GM19395 (cell line): ENCODE measurements around the gene RALY.

Experiments used
- ATAC-seq: cut with Tn5 transposase; IDR thresholded peaks from one replicate; pipeline ENCODE4 v1.9.1; 2021; ENCODE audit warnings: mild to moderate bottlenecking, moderate library complexity; ENCODE audit not compliant: unreplicated experiment

RALY gene

DNA sequence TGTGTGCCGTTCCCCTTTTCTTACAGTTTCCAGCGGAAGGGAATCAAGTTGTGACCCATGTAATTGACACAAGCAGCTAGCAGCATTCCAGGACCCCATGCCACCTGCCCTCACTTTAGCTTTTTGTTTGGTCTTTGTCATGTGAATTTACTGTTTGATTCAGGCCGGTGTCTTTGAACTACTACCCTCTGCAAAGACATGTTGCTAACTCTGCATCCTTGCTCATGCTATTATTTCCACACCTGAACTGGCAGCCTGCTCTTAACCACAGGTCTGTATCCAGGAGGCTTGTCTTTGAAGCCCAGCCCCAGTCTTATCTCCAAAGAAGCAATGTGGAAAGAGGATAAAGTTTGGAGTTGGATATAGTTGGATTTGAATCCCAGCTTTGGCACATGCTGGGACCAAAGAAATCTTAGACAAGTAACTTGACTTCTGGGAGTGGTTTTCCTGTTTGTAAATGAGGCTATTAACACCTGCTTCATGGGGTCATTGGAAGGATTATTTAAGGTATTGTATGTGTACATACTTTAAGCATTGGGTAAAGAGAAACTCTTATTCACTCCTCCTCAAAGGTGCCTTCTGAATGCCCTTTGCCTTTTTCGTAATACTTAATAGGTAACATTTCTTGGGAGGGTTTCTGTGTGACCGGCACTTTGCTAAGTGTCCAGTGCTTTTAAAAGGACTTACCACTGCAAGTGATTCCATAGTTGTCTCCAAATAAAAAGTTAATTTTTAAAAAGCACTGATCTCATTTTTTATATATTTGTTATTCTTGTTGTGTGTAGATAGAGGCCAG lies 52.4 kb downstream of the RALY start:
- ATAC-seq, result no peak

DNA sequence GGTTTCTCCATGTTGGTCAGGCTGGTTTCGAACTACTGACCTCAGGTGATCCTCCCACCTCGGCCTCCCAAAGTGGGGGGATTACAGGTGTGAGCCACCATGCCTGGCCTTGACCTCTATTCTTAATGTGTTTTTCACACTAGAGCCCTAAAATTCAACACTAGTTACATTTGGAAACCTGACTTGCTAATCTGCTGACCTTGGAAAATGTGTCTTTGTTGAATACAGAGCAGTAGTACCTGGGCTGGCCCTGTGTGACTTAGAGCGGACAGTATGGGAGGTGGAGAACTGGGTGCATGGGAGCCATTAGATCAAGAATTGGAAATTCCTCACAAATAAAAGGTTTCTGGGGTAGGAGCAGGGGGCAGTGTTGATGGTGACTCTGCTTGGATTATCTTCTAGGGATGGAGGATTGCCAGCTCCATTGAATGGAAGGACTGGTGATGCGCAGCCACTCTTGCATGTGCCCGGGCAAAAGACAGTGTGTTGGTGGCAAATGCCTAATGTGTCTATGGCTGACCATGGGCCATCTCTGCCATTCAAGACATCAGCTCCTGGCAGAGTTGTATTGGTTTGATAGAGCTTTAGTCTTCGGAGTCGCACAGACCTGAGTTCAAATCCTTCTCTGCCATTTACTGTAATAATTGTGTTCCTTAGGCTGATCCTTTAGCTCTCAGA lies 53.4 kb downstream of the RALY start:
- no peak for ATAC-seq

DNA sequence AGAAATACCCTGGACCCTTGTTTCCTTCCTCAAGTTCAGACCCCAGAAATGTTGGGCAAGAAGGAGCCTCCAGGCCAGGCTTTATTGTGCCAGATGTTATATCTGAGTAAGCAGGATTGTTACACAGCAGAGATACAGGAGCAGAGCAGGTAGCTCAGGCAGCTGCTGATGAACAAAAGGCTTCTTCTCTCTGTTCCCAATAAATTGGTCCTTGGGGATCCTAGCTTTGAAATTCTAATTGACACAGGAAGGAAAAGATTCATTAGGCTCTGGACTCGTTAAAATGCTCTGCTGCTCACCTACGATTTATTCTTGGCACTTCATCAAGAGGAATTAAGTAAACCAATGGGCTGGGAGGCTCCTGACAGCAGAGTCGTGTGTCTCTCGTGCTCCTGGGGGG lies 54.2 kb downstream of the RALY start:
- no peak for ATAC-seq

DNA sequence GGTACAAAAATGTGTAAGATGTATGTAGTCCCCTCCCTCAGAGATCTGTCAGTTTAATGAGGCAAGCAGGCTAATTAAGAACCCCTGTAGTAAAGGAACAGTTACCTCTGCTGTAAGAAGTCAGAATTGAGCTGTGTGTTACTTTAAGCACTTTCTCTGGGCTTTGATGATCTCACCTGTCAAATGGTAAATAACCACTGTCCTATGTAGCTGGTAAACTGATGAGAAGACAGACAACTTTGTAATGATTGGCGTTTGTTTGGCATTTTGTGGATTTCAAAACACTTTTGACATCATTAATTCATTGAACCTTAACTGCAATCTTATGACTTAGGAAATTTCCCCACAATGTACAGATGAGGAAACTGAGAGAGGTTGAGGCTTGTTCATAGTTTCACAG lies 55.7 kb downstream of the RALY start:
- no peak for ATAC-seq

DNA sequence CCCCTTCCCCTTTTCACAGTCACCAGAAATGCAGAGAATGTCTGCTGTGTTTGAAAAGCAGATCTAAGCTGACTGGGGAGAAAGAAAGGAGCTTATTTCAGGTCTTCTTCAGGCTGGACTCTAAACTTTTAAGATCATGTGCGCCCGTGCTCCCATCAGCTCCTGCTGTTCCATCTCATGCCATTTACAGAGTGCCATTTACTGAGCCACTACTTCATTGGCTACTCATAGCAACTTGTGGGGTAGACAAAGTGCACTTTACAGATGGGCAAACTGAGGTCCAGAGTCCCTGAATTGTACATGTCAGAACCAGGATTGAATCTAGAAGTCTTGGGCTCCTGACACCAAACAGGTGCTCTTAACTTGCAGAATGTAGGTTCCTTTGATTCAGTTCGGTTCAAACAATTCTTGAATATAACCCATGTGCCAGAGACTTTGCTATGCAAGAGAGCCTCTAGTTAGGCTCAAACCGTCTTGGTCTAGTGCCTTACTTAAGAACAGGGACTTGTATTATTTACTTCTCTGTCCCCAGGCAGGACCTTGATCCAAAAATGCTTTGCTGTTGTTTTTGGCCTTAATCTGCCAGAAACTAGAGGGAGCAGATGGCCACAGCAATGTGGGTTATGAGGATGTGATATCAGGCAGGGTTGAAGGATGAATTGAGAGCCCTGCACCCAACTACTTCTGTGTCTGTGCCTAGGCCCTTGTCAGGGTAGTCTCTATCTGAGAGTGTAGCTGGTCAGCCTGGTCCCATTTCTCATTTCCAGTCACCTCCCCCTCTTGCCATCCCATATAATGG lies 56.4 kb downstream of the RALY start:
- no peak for ATAC-seq

DNA sequence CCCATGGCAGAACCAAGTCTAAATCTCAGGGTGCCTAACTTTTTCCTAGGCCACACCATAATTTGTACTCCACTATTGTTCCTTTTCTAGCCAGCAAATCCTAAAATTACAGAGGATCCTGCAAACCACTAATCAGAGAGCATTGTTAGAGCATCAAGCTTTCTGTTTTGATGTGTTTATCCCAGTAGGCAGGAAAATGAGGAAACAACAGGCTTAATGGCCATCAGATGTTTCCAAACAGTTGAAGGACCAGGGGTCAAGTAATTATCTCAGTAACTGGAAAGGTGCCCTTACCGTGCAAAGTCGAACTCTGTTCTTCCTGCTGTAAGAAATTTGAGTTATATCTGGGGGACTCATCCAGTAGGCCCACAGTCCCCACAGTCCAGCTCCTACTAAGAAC lies 58.7 kb downstream of the RALY start:
- no peak for ATAC-seq

DNA sequence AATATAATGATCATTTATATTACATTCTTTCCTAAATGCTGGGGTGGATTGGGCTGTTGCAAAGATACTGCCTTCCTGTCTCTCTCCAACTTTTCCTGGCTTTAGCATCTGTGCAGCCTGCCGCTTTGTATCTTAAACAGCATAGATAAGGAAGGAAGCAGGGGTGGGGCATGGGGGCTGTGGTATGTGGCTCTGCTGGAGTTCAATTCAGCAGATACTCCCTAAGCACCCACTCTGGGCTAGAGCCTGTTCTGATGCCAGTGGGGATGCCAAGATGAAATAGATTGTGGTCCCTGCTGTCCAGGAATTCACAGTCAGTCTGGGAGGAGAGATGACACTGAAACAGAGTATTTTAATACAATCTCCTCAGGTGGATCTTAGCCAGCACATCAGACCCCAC lies 61.6 kb downstream of the RALY start:
- no peak for ATAC-seq

DNA sequence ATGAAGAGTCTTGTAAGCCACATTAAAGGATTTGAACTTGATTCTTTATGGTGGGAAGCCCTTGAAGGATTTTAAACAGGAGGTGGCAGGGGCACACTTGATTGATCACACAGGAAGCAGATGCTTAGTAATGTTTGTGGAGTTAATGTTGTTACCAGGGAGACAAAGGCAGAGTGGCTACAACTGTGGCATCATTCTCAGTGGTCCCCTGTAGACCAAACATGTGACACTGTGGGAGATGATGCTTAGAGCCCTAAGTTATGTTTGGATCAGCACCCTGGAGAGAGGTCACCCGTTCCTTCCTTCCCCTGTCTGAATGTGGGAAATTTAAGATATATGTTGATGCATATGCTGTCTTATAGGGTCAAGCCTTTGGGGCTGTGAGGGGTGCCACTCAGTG lies 65.1 kb downstream of the RALY start:
- no peak for ATAC-seq

DNA sequence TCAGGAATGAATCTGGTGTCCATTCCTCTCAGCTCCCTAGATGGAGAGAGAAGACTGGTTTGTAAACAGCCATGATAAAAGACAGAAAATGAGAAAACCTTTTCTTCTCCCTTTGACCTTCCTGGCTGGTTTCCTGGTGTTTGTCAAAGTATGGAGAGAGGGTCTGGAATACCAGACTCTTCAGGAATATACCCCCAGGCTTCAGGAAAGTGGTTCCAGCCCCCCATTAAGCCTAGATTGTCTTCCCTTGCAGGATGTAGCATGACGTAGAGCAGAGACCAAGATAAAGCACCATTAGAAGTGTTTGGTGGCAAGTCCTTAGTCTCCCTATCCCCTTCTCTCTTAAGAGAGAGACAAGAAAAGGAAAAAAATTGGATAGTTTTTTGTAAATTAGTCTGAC lies 67.3 kb downstream of the RALY start:
- ATAC-seq, result no peak

DNA sequence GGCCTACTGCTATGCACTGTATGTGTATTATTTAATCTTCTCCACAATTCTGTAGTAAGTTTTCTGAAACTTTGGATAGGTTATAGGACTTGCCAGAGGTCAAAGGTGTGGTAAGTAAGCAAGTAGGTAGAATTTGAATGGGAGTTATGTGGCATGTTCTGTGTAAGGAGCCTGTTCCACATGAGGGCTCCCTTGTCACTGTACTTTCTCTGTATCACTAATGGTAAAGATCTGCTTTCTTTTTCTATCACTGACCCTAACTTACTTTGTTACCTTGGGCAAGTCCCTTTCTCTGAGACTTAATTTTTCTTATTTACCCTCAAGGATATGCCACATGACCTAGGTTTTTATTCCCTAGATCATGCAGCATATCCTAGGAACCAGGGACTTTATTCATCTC lies 68.0 kb downstream of the RALY start:
- ATAC-seq, result no peak

DNA sequence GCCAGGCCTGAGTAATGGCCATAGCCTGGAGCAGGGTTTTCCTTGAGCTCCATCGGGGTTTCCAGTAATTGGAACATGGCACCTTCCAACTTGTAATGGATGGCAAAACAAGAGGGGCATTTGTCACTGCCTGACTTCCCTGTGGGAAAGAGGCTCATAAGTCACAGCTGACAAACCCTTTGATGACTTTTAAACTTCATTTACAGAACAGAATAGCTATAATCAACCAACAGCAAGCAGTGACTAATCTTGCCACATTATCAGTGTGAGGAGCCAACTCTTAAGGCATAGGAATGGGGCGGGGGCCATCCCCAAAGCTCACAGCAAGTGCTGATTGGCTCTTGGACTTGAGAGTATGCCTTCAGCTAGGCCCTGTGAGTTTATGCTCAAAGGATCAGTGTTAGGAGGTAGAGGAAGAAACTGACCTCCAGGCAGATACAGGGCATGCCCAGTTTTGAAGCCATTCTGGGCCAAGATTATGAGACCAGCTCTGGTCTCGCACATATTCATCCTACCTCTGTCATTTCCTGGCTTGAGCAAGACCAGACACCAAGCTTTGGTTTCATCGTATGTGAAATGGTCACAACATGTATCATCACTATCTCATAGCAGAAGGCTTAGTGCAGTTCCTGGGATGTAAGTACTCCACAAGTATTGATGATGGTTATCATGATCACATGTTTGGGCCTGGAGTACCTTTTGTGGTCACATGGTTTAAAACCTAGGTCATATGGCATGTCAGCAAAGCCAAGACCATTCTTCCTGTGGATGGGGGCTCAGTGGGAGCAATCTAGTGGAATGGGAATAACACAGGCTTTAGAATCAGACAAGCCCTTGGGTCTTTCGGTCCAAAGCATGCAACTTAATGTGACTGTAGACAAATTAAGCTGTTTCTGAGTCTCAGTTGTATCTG lies 69.1 kb downstream of the RALY start:
- ATAC-seq, result no peak

DNA sequence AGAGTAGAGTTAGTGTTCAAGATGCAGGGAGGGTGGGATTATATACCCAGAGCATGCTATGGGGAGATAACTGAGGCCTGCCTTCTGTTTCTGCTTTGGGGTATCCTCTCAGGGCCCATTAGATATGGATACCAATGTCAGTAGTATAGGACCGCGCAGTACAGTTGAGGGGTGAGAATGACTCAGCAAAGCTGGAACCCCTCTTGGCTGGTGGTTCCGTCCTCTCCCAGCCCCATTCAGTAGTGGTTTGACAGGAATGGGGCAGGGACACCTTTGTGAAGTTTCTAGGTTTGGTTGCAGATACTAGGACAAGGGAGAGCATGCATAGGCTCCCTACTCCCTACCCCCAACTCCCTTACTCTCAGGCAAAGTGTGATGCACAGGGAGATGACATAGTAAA lies 70.6 kb downstream of the RALY start:
- no peak for ATAC-seq

DNA sequence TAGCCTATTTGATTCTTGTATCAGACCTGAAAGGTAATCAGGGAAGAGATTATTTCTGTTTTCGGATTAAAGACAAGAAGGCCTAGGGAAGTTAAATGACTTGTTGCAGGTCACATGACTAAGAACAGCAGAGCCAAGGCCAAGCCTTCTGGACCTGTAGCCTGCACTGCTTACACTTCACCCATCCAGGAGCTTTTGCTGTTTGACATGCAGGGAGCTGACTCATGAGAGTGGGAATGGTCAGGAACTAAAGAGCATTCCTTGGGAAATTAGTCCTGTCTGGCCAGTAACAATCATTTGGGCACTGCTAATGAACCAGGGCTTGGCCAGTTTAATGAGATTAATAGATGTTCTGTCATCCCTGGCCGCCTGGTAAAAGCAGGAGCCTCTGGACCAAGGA lies 71.5 kb downstream of the RALY start:
- ATAC-seq, result no peak

DNA sequence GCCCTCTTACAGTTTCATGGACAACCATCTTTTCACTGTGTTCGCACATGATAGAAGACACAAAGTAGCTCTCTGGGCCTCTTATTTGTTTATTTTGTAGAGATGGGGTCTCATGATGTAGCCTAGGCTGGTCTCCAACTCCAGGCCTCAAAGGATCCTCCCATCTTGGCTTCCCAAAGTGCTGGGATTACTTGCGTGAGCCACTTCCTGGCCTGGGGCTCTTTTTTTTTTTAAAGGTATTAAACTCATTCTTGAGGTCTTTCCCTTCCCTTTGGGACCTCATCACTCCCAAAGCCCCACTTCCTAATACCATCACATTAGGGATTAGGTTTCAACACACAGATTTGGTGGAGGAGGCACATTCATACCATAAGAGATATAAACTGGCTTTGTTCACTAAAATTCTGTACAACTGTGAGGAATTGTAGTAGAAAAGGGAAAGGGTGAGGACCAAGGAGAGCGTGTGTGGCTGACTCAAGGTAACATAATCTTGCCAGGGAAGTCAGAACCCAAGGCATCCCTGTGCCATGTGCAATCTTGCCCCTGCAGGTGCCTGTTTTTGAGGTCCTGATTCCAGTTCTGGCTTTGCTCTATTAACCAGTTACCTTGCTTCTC lies 72.9 kb downstream of the RALY start:
- ATAC-seq, result no peak

DNA sequence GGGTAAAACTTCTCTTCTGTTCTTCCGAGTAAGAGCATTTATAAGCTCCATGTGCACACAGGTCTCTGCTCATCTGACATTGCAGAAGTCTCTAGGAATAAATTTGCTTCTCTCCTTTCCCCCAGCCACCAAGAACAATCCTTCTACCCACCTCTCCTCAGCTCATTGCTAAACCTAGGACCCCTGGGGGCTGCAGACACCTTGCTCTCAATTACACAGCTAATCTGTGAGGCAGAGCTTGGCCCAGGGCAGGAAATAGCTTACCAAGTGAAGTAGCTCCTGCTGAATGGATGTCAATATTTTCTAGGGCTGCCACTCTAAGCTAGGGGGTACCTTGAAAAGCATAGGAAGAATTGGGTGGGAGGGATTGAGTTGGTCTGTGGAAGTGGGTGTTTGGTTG lies 74.3 kb downstream of the RALY start:
- no peak for ATAC-seq

DNA sequence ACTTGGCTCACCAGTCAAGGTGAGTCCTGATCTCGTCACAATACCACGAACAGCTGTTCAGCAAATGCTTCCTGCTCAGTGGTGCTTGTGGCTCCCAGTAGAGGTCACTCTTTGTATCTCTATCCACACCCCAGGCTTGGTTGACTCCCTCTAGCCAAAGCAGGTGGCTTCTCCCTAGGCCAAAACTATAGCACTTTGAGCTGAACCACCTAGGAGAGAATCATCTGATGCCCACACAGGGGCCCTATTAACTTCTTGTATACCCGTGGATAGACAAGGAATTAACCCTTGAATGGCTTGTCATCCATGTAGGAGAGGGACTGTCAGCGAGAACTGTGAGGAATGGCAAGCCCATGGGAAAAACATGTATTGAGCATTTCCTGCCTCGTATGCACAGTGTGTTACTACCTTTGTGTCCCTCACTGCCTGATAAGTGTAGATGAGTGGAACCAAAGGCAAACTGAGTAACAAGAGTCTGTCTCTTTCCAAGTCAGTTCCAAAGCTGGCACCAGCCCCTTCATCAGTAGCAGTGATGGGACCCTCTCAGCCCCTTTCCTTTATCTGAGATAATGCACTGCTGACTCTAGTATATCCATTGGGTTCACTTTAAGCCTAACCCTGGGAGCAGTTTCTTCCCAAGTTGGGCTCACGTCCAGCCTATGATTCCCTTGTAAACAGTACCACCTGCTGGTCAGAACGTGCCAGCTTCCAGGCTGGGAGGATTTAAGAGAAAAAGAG lies 75.8 kb downstream of the RALY start:
- ATAC-seq, result peak; percentile 57

DNA sequence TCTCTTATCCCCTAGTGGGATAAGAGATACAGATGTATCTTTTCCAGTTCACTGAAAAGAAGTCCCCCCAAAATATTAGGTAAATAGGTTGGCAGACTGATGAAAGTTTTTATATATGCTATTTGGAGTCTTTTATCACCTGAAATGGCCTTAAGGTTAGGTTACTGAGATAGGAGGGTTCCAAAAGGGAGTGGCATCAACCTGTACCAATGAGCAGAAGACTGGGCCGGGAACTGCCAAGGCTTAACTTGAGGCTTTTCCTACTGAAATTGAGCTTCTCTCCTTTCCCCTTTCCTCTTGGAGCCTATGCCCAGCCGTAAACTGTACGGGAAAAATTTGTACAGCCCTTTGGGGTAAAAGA lies 76.3 kb downstream of the RALY start:
- no peak for ATAC-seq

DNA sequence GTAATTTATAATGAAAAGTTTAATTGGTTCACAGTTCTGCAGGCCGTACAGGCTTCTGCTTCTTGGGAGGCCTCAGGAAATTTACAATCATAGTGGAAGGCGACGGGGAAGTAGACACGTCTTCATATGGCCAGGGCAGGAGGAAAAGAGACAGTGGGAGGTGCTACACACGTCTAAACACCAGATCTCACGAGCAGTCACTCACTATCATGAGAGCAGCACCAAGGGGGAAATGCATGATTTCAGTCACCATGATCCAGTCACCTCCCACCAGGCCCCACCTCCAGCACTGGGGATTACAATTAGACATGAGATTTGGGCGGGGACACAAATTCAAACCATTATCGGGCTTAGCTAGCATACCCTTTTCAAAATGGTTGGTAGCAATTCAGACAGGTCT lies 77.1 kb downstream of the RALY start:
- ATAC-seq, result no peak

DNA sequence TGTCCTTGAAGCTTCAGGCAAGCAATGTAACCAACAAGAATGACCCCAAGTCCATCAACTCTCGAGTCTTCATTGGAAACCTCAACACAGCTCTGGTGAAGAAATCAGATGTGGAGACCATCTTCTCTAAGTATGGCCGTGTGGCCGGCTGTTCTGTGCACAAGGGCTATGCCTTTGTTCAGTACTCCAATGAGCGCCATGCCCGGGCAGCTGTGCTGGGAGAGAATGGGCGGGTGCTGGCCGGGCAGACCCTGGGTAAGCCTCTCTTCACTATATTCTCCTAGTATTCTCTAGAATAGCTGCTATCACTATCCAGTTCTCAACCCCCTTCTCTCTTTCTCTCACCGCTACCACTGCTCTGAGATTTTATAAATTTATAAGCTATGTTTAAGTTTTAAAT lies 78.4 kb downstream of the RALY start:
- ATAC-seq, result no peak

DNA sequence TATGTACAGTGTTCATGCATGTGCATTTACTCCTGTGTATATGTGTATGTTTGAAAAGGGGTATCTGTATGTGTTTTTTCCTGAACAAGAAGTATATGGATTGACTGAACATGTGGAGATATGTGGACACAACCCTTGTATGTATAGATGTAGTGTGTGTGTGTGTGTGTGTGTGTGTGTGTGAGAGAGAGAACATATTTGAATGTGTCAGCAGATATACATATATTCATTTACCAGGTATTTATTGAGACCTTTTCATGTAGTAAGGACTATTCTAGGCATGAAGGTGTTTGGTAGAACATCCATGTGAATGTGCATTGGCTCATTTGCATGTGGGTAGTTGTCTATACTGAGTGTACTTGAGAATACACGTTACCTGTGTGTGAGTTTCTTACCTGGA lies 79.1 kb downstream of the RALY start:
- ATAC-seq, result no peak
